MCF 10A (cell line): ENCODE results near the gene DIP2C. TPM values are rescaled to one million over a fixed set of nuclear protein-coding genes. Genes with fewer than 3 reads are reported as not detected.

Source experiments
- BruUV-seq: library from RNA; stranded (reverse); fragments of 400-500 nt; replicated peaks from 2 replicates; lab custom pipeline; 2021; lab: Mats Ljungman, UMichigan
- CTCF ChIA-PET: fragments of 300-600 bp; sonication (Branson Sonifier 250); formaldehyde crosslinking; extraction: SDS; loops from one replicate; lab custom pipeline; 2021; ENCODE audit warnings: antibody characterized with exemption, inconsistent platforms; lab: Yijun Ruan, JAX
- POLR2A ChIA-PET: fragments of 300-600, 350-650 bp; sonication (Branson Sonifier 250); formaldehyde crosslinking; extraction: SDS; loops from one replicate; lab custom pipeline; 2020; ENCODE audit warnings: antibody characterized with exemption, inconsistent platforms; lab: Yijun Ruan, JAX
- DNase-seq: peaks from one replicate; pipeline ENCODE4 v3.0.0-alpha.2; 2018; ENCODE audit not compliant: unreplicated experiment
- H3K27ac Mint-ChIP-seq: one replicate; pipeline ENCODE4 v1.8.0; 2022; ENCODE audit warnings: mild to moderate bottlenecking, low read depth, mixed read lengths; ENCODE audit not compliant: unreplicated experiment
- H3K27me3 Mint-ChIP-seq: one replicate; pipeline ENCODE4 v1.8.0; 2022; ENCODE audit warnings: mixed read lengths; ENCODE audit not compliant: insufficient read depth, unreplicated experiment
- H3K36me3 Mint-ChIP-seq: one replicate; pipeline ENCODE4 v1.8.0; 2022; ENCODE audit warnings: mild to moderate bottlenecking, moderate library complexity, mixed read lengths; ENCODE audit not compliant: insufficient read depth, unreplicated experiment
- H3K4me1 Mint-ChIP-seq: one replicate; pipeline ENCODE4 v1.8.0; 2022; ENCODE audit warnings: mixed read lengths; ENCODE audit not compliant: insufficient read depth, unreplicated experiment
- H3K4me3 Mint-ChIP-seq: one replicate; pipeline ENCODE4 v1.8.0; 2022; ENCODE audit warnings: mild to moderate bottlenecking, moderate library complexity, mixed read lengths; ENCODE audit not compliant: unreplicated experiment
- H3K9me3 Mint-ChIP-seq: one replicate; pipeline ENCODE4 v1.8.0; 2022; ENCODE audit warnings: mixed read lengths; ENCODE audit not compliant: unreplicated experiment
- intact Hi-C: fragments of 100-400 bp; cut with micrococcal nuclease; formaldehyde crosslinking; loops from 2 replicates; pipeline ENCODE4 v1.14.1; 2022
- total RNA-seq: library from RNA; stranded (reverse); gene quantifications from 2 replicates; pipeline ENCODE4 v1.2.3, GENCODE V29; 2022
- TF ChIP-seq, protein P1 (sequence below): fragments of 200-600 bp; IDR thresholded peaks from one replicate; pipeline ENCODE4 v1.8.0; 2022; ENCODE audit warnings: antibody characterized with exemption, mild to moderate bottlenecking; ENCODE audit not compliant: unreplicated experiment

The DIP2C gene
- total RNA-seq, 1 experiment from 2014 or later: 0.37 TPM

GRCh38 chr10:389836-390448 is 299.5 kb downstream of the DIP2C start:
- no peaks in the 10 kb centered on the region for H3K36me3 Mint-ChIP-seq
- H3K9me3 Mint-ChIP-seq: no peaks in the 10 kb centered on the region
- ChIA-PET POLR2A (no interaction called here), CTCF (no interaction called here)
- DNase-seq: no peak
- intact Hi-C loops: no loop called here
- no peaks in the 10 kb centered on the region for H3K27me3 Mint-ChIP-seq
- TF ChIP-seq, protein P1, sequence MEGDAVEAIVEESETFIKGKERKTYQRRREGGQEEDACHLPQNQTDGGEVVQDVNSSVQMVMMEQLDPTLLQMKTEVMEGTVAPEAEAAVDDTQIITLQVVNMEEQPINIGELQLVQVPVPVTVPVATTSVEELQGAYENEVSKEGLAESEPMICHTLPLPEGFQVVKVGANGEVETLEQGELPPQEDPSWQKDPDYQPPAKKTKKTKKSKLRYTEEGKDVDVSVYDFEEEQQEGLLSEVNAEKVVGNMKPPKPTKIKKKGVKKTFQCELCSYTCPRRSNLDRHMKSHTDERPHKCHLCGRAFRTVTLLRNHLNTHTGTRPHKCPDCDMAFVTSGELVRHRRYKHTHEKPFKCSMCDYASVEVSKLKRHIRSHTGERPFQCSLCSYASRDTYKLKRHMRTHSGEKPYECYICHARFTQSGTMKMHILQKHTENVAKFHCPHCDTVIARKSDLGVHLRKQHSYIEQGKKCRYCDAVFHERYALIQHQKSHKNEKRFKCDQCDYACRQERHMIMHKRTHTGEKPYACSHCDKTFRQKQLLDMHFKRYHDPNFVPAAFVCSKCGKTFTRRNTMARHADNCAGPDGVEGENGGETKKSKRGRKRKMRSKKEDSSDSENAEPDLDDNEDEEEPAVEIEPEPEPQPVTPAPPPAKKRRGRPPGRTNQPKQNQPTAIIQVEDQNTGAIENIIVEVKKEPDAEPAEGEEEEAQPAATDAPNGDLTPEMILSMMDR: no peak
- no TSS peak for BruUV-seq
- H3K4me1 Mint-ChIP-seq: no peaks in the 10 kb centered on the region
- H3K27ac Mint-ChIP-seq: no peak overlapping the region
- no peak overlapping the region for H3K4me3 Mint-ChIP-seq

- no TSS peak for BruUV-seq
- no peak overlapping the region for H3K4me3 Mint-ChIP-seq
- DNase-seq: no peak
- H3K27ac Mint-ChIP-seq: no peak overlapping the region
- H3K27me3 Mint-ChIP-seq: no peaks in the 10 kb centered on the region
- H3K4me1 Mint-ChIP-seq: no peaks in the 10 kb centered on the region
- CTCF ChIA-PET: no interaction called here
- intact Hi-C loops: no loop called here
- H3K9me3 Mint-ChIP-seq: no peaks in the 10 kb centered on the region
- H3K36me3 Mint-ChIP-seq: no peaks in the 10 kb centered on the region
- TF ChIP-seq, protein P1: no peak
- POLR2A ChIA-PET: no interaction called here
These were observed 300.1 kb downstream of the DIP2C start for GRCh38 chr10:389261-389790.

- no peaks in the 10 kb centered on the region for H3K4me1 Mint-ChIP-seq
- no TSS peak for BruUV-seq
- TF ChIP-seq, protein P1: no peak
These were observed 300.8 kb downstream of the DIP2C start for GRCh38 chr10:388661-389045.

DNA sequence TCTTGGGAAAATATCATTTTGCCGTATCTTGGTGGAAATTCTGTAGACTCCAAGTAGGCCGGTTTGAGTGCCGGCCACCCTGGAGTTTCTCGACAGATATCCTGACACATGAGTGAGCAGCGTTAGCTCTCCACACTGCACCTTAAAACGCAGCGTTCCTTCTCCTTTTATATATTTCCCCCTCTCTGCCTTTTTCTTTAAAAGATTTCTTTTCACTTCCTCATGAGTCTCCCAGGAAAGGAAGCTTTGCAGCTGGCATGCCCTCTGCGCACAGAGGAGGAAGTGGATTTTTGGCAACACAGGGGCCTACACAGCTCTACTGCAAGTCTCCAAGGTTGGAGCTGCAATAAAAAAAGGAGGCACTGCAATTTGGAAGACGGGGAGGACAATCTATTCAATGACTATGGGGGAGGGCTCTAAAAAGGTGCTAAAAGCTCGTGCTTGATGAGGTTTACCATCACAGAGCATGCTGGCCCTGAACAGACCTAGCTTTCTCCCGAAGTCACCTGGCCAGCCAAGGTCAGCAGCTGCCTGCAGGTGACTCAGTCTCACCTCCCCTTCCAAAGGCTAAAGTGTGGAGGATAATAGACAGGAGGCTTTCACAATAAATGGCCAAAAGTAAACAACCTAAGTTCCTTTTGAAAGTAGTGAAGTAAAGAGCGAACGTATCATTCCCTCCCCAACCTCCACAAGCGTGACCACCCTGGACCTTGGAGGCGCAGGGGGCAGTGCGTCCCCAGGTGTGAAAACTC is 301.4 kb downstream of the DIP2C start:
- H3K27ac Mint-ChIP-seq: no peak overlapping the region
- peak; percentile 12 for DNase-seq
- no peak overlapping the region for H3K4me3 Mint-ChIP-seq
- TF ChIP-seq, protein P1: no peak
- intact Hi-C loops: no loop called here
- H3K9me3 Mint-ChIP-seq: no peaks in the 10 kb centered on the region
- H3K36me3 Mint-ChIP-seq: no peaks in the 10 kb centered on the region
- POLR2A ChIA-PET: interaction anchor here (0.8 kb wide), 1 partner anchor 14 kb away, joined by 3 read pairs; no protein-coding TSS in a partner anchor
- H3K27me3 Mint-ChIP-seq: no peaks in the 10 kb centered on the region
- H3K4me1 Mint-ChIP-seq: no peaks in the 10 kb centered on the region
- CTCF ChIA-PET: no interaction called here
- BruUV-seq: no TSS peak

More at GRCh38 chr10:388661-389045, 300.8 kb downstream of the DIP2C start:
- intact Hi-C loops: no loop called here
- no peak for DNase-seq
- Mint-ChIP-seq H3K27ac (no peak overlapping the region), H3K27me3 (no peaks in the 10 kb centered on the region), H3K9me3 (no peaks in the 10 kb centered on the region), H3K4me3 (no peak overlapping the region), H3K36me3 (no peaks in the 10 kb centered on the region)
- ChIA-PET CTCF (no interaction called here), POLR2A (no interaction called here)
